MM.1S (cell line): ENCODE results near the gene GPR183.

Experiments used
- CTCF ChIP-seq: fragments of 300-600 bp; sonication (generic); IDR thresholded peaks from 2 replicates; pipeline ENCODE4 v1.5.1; 2016; ENCODE audit warnings: antibody characterized with exemption, low read length, mixed read lengths
- EZH2 ChIP-seq: fragments of 300-600 bp; sonication (generic); optimal IDR thresholded peaks from 2 replicates; pipeline ENCODE3; 2017; ENCODE audit warnings: low read depth, mild to moderate bottlenecking, antibody characterized with exemption, low read length, mixed read lengths

- TF ChIP-seq EZH2 (no peak), CTCF (no peak)
These were observed 43.9 kb downstream of the GPR183 start for GRCh38 chr13:99263126-99263785.
